Measurements from ENCODE around the gene CCDC146.
"Not testable (repeated sequence)": the region's sequence is repeated elsewhere in the genome, so short reads cannot be mapped to it uniquely, and the experiment has no call there.

Gene CCDC146

GRCh38 chr7:77205706-77206105 is 83.3 kb downstream of the CCDC146 start:
- DNase-seq = no peak

- no peak for DNase-seq
Measured at GRCh38 chr7:77208416-77208815, 86.0 kb downstream of the CCDC146 start.

GRCh38 chr7:77209479-77210139 is 87.2 kb downstream of the CCDC146 start:
- DNase-seq = no peak

DNA sequence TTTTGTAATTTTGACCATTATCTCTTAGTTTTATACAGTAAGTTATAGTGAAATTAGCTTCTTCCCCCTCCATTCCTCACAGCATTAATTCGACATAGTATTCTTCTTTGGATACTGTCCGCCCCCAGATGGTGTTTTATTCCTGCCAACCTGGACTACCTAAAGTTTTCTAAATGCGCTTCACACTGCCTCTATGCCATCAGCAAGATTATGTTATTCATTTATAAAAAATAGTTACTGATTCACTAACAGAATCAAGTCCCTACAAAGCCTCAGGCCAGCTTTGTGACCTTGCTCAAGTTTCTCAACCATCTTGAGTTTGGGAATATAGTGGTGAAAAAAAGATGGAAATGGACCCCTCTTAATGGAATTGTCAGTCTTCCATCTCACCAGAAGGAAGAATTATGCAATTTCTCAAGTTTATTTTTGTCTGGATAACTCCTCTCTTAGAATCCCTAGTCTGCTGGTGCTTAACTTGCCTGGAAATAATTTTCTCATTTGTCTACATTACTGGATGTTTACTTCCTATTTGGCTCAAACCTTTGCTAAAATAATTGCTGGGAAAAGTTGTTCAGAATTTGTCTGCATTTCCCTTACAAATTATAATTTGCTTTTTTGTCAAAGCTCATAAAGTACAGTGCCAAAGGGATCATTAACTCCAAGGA is 93.9 kb downstream of the CCDC146 start:
- DNase-seq = no peak

DNA sequence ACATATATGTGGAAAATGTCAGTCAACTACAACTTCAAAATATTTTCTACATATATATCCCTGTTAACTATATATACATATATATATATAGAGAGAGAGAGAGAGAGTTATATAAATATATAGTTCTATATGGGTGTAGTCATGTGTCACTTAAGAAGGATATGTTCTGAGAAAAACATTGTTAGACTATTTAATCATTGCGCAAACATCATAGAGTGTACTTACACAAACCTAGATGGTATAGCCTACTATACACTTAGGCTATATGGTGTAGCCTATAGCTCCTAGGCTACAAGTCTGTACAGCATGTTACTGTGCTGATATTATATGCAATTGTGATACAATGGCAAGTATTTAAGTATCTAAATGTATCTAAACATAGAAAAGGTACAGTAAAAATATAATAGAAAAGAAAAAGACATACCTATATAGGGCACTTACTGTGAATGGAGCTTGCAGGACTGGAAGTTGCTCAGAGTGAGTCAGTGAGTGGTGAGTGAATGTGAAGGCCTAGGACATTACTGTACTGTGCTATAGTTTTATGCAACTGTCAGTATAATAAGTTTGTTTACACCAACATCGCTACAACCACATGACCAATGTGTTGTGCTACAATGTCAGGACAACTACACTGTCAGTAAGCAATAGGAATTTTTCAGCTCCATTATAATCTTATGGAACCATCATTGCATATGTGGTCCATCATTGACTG is 95.2 kb downstream of the CCDC146 start:
- DNase-seq = no peak

- not testable (repeated sequence) for DNase-seq
Measured at GRCh38 chr7:77219701-77220331, 97.4 kb downstream of the CCDC146 start.

DNA sequence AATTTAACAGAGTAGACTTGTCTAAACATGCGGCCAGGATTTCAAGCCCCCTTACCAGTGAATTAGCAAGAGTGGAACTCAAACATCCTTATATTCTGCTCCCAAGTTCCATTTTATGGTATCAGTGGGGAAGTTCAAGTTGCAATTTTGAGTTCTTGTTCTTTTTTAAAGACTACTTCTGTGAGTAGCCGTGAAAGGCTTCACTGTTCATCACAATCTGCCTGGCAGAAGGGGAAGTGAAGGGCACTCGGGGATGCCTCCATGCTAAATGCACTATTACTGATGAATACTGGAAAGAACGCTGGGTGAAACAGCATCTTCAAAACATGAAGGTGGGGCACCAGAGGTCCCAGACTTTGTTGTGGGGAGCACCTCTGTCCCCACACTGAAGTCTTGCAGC is 99.7 kb downstream of the CCDC146 start:
- DNase-seq = no peak

GRCh38 chr7:77222819-77223218 is 100.4 kb downstream of the CCDC146 start:
- DNase-seq = no peak

- DNase-seq = no peak
Measured at GRCh38 chr7:77223261-77223660, 100.8 kb downstream of the CCDC146 start.

- DNase-seq = no peak
Measured at GRCh38 chr7:77226357-77226839, 104.0 kb downstream of the CCDC146 start.

DNA sequence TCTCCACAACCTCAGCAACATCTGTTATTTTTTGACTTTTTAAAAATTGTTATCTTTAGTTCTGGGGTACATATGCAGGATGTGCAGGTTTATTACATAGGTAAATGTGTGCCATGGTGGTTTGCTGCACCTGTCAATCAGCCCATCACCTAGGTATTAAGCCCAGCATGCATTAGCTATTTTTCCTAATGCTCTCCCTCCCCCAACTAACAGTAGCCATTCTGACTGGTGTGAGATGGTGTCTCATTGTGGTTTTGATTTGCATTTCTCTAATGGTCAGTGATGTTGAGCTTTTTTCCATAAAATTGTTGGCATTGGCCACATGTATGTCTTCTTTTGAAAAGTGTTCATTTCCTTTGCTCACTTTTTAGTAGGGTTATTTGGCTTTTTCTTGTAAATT is 106.4 kb downstream of the CCDC146 start:
- DNase-seq = not testable (repeated sequence)

GRCh38 chr7:77232467-77232866 is 110.1 kb downstream of the CCDC146 start:
- DNase-seq = no peak

GRCh38 chr7:77235276-77235675 is 112.9 kb downstream of the CCDC146 start:
- no peak for DNase-seq

DNA sequence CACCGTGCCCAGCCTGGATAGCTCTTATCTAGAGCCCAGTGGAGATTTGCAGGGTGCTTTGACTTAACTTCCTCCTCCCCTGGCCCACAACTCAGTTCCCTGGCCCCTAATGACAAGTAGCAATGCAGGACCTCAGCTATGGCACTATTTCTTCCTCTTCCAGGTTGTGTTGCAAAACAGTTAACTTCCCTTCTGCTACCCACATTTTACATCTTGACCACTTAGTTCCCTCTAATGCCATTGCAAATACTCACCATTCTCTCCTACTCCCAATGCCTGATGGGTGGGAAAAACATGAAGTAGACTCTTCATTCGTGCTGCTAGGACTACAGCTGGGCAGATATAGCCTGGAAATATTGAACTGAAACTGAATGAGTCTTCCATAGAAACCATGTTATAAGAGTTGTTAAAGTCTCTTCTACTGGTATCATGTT is 116.3 kb downstream of the CCDC146 start:
- DNase-seq = no peak

DNA sequence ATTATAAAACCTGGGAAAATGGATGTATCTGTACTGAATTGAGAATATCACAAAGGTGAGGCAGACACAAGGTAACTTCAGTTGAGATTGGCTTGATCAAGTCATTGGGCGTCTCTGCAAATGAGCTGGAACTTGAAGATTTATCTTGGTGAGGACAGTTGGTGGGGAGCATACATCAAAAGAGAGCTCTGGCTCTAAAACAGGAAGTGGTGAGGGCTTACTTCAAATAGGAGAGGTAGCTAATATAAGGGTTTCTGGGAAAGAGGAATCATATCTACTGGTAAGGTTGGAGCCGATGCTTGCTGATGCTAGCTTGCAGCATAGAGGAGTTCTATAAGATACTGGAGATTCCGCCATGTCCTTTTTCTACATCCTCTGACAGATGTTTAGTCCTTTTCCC is 117.1 kb downstream of the CCDC146 start:
- no peak for DNase-seq

GRCh38 chr7:77242068-77242467 is 119.7 kb downstream of the CCDC146 start:
- DNase-seq = no peak

GRCh38 chr7:77242554-77242953 is 120.1 kb downstream of the CCDC146 start:
- DNase-seq = no peak

DNA sequence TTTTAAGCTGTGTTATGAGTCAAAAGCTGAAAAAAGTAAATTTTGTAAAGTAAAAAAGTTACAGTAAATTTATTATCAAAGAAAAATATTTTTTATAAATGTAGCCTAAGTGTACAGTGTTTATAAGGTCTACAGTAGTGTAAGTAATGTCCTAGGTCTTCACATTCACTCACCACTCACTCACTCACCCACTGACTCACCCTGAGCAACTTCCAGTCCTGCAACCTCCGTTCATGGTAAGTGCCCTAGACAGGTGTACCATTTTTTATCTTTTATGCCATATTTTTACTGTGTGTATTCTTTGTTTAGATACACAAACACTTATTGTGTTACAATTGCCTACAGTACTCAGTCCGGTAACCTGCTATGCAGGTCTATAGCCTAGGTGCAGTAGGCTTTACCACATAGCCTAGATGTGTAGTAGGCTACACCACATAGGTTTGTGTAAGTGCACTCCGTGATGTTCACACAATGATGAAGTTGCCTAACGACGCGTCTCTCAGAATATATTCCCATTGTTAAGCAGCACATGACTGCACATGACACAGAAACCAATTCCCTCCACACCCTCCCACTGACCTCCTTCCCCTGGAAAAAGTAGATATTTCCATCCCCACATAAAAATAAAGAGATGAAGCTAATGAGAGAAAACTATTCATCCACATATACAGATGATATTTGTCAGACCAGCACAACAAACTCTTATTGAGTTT is 122.0 kb downstream of the CCDC146 start:
- DNase-seq = no peak

GRCh38 chr7:77245015-77245755 is 122.8 kb downstream of the CCDC146 start:
- no peak for DNase-seq

DNA sequence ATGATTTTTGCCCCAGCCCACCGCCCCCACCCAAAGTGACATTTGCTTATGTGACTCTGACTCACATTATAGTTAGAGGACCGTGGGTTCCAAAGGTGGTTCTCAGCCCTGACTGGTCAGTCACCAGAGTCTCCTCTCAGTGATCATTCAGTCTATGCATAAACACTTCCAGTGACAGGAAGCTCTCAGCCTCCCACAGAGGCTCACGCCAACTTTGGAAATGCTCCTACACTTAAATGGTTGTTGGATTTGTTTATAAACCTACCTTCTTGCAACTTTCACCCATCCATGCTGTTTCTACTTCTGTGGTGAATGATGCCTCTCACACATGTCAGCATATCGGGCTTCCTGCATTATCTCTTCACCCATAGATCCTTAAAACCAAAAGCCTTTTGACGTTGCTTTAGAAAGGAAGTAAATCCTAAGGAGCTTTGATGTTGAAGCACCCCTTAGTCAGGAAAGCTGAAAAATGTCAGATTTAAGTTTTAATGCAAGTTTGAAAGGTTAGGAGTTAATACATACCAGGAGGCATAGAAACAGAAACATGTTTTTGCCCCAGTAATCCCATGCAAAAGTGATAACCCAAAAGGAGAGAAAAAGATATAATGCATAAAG is 123.7 kb downstream of the CCDC146 start:
- no peak for DNase-seq

GRCh38 chr7:77247206-77247850 is 124.9 kb downstream of the CCDC146 start:
- DNase-seq = peak; percentile 46 to 75
